ENCODE data around the gene PTPRE.

The PTPRE gene

DNA sequence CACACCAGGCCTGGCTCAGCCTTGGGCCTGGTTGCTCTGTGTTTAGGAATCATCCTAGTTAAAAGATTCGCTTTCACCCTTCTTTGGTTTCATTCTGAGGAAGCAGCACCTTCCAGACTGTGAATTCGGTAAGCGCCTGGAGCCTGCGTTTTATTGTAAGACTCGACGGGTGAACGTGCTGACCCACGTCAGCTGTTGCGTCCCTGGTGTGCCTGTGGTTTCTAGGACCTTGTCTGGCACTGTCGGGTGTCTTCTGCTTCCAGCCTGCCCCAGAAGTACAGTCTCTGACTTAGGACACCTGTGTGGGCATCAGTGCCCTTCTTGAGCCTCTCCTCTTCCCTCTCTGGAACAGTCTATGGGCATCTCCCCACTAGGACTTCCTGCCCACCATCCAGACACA lies 193.0 kb downstream of the PTPRE start:
- Histone ChIP-seq H3K9ac (no peak overlapping the region), H3K4me1 (no peaks in the 10 kb centered on the region), H3K4me3 (ENCODE audit: low read depth, low read length) (no peak overlapping the region), H2AFZ (no peak overlapping the region), H3K4me2 (ENCODE audit: low read length) (no peak overlapping the region), H3K27me3 (ENCODE audit: control insufficient read depth, insufficient read depth, low read length) (no peaks in the 10 kb centered on the region), H3K27ac (no peak overlapping the region), H3K79me2 (no peaks in the 10 kb centered on the region), H3K36me3 (ENCODE audit: control insufficient read depth, insufficient read depth, low read length) (no peaks in the 10 kb centered on the region), H3K9me3 (ENCODE audit: control insufficient read depth, low read length) (no peaks in the 10 kb centered on the region)
- TF ChIP-seq, protein P1, sequence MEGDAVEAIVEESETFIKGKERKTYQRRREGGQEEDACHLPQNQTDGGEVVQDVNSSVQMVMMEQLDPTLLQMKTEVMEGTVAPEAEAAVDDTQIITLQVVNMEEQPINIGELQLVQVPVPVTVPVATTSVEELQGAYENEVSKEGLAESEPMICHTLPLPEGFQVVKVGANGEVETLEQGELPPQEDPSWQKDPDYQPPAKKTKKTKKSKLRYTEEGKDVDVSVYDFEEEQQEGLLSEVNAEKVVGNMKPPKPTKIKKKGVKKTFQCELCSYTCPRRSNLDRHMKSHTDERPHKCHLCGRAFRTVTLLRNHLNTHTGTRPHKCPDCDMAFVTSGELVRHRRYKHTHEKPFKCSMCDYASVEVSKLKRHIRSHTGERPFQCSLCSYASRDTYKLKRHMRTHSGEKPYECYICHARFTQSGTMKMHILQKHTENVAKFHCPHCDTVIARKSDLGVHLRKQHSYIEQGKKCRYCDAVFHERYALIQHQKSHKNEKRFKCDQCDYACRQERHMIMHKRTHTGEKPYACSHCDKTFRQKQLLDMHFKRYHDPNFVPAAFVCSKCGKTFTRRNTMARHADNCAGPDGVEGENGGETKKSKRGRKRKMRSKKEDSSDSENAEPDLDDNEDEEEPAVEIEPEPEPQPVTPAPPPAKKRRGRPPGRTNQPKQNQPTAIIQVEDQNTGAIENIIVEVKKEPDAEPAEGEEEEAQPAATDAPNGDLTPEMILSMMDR (IDR thresholded peaks at IDR 0.05) = no peak

DNA sequence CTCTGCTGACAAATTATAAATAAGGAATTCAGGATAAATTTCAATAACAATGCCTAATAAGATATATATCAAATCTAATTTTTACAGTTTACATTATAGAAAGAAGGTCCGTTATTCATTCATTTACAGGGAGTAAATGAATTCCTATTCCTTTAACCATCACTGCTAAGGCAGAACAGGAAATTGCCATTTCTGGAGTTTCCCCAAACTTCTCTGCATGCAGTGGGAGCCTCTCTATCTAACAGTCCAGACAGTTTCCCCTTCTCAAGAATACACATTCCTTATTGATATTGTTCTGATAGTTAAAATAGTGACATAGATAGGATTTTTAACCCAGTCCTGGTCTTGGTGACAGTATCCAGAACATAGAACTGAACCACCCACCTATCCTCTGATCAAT lies 195.0 kb downstream of the PTPRE start:
- H3K79me2 ChIP-seq = no peaks in the 10 kb centered on the region
- TF ChIP-seq, protein P1 (IDR thresholded peaks at IDR 0.05) = no peak

DNA sequence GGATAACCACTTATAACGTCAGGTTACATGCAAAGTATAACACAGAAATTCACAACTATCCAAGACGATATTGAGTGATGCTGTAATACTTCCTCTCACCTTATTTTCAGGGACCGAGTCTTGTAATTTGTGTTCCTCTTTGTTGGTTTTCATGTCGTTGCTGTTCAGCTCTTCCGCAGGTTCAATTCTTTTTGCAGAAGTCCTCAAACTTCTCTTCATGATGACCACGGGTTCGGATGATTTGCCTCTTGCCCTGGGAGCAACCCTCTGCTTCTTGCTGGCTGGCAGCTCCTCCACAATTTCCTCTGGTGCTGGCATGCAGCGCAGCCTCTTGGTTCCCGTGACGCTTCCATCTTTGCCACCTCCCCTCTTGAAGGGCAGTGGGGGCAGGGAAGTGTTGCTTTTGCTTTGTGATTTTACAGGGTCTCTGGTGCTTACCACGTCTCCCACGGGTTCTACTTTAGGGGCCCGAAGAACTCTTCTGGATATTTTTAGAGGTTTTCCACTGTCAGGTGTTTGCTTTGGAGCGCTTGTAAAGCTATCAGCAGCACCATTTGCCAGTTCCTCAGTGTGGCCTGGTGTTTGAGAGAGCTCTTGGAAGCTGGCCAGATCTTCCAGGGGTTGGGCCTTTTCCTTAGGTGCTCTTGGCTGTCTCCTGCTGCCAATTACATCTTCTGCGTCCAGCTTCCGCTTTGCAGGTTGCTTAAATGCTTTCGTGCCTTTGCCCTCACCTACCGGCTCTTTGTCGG lies 195.8 kb downstream of the PTPRE start:
- Histone ChIP-seq H3K36me3 (ENCODE audit: control insufficient read depth, insufficient read depth, low read length) (no peaks in the 10 kb centered on the region), H3K4me2 (ENCODE audit: low read length) (no peak overlapping the region), H3K4me3 (ENCODE audit: low read depth, low read length) (no peak overlapping the region), H3K27me3 (ENCODE audit: control insufficient read depth, insufficient read depth, low read length) (no peaks in the 10 kb centered on the region), H3K9me3 (ENCODE audit: control insufficient read depth, low read length) (no peaks in the 10 kb centered on the region), H3K4me1 (no peaks in the 10 kb centered on the region), H3K79me2 (no peaks in the 10 kb centered on the region), H3K9ac (no peak overlapping the region), H3K27ac (no peak overlapping the region), H2AFZ (no peak overlapping the region)
- TF ChIP-seq, protein P1 (IDR thresholded peaks at IDR 0.05) = no peak

More for the DNA sequence above, 195.0 kb downstream of the PTPRE start:
- no peaks in the 10 kb centered on the region for H3K36me3 ChIP-seq (ENCODE audit: control insufficient read depth, insufficient read depth, low read length)
- H3K4me1 ChIP-seq = no peaks in the 10 kb centered on the region
- H3K9me3 ChIP-seq (ENCODE audit: control insufficient read depth, low read length) = no peaks in the 10 kb centered on the region
- no peak overlapping the region for H3K4me2 ChIP-seq (ENCODE audit: low read length)
- H3K27me3 ChIP-seq (ENCODE audit: control insufficient read depth, insufficient read depth, low read length) = no peaks in the 10 kb centered on the region
- no peak overlapping the region for H3K4me3 ChIP-seq (ENCODE audit: low read depth, low read length)
- no peak overlapping the region for H3K9ac ChIP-seq
- H3K27ac ChIP-seq = no peak overlapping the region
- no peak overlapping the region for H2AFZ ChIP-seq

DNA sequence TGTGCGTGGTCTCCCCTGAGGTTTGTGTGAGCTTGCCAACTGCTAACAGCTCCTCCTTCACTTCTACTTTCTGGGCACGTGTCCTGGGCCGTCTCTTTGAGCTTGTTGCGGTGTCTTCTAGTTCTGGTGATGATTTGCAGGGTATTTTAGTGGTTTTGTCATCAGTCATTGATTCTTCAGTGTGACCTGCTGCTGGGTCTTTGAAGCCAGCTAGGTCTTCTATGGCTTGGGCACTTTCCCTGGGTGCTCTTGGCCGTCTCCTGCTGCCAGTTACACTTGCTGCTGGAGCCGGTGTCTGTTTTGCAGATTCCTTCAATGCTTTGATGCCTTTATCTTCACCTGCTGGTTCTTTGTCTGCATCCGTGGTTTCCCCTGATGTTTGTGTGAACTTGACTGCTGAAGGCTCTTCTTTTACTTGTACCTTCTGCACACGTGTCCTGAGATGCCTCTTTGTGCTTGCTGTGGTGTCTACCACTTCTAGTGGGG lies 196.4 kb downstream of the PTPRE start:
- H3K27me3 ChIP-seq (ENCODE audit: control insufficient read depth, insufficient read depth, low read length) = no peaks in the 10 kb centered on the region
- H3K79me2 ChIP-seq = no peaks in the 10 kb centered on the region
- H3K9me3 ChIP-seq (ENCODE audit: control insufficient read depth, low read length) = no peaks in the 10 kb centered on the region
- H2AFZ ChIP-seq = no peak overlapping the region
- no peak overlapping the region for H3K9ac ChIP-seq
- no peak overlapping the region for H3K27ac ChIP-seq
- no peaks in the 10 kb centered on the region for H3K36me3 ChIP-seq (ENCODE audit: control insufficient read depth, insufficient read depth, low read length)
- H3K4me2 ChIP-seq (ENCODE audit: low read length) = no peak overlapping the region
- no peaks in the 10 kb centered on the region for H3K4me1 ChIP-seq
- no peak overlapping the region for H3K4me3 ChIP-seq (ENCODE audit: low read depth, low read length)
- TF ChIP-seq, protein P1 (IDR thresholded peaks at IDR 0.05) = no peak

DNA sequence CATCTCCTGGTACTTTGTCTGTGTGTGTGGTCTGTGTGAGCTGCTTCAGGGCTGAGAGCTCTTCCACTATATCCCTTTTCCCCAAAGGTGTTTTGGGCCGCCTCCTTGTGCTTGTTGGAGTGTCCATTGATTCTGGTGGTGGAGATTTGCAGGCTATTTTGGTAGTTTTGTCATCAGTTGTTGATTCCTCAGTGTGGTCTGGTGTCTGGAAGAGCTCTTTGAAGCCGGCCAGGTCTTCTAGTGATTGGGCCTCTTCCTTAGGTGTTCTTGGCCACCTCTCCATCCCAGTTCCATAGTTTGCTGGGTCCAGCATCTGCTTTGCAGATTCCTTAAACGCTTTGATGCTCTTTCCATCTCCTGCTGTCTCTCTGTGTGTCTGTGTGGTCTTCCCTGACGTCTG lies 198.5 kb downstream of the PTPRE start:
- Histone ChIP-seq H2AFZ (no peak overlapping the region), H3K9me3 (ENCODE audit: control insufficient read depth, low read length) (no peaks in the 10 kb centered on the region), H3K9ac (no peak overlapping the region), H3K36me3 (ENCODE audit: control insufficient read depth, insufficient read depth, low read length) (no peaks in the 10 kb centered on the region), H3K4me3 (ENCODE audit: low read depth, low read length) (no peak overlapping the region), H3K27me3 (ENCODE audit: control insufficient read depth, insufficient read depth, low read length) (no peaks in the 10 kb centered on the region), H3K79me2 (no peaks in the 10 kb centered on the region), H3K4me1 (no peaks in the 10 kb centered on the region), H3K4me2 (ENCODE audit: low read length) (no peak overlapping the region), H3K27ac (no peak overlapping the region)
- TF ChIP-seq, protein P1 (IDR thresholded peaks at IDR 0.05) = no peak

Data from parathyroid adenoma (tissue), 2 donors.